ENCODE measurements around the gene MYO5C. TPM values are rescaled to one million over a fixed set of nuclear protein-coding genes. Genes with fewer than 3 reads are reported as not detected.

The MYO5C gene
- total and polyA plus RNA-seq, 2 of the 8 experiments (the other 6 are each of a cell fraction or from before 2014, with no cell fraction given): 8.2 to 26.7 TPM

- no peak for TF ChIP-seq CHD7 (IDR thresholded peaks at IDR 0.05; ENCODE audit: insufficient replicate concordance, low read length)
- no peak for TF ChIP-seq JUND (IDR thresholded peaks at IDR 0.05; ENCODE audit: low read length)
- no peak for TF ChIP-seq YY1 (IDR thresholded peaks at IDR 0.05; ENCODE audit: low read depth, low read length)
- TF ChIP-seq CHD1 (IDR thresholded peaks at IDR 0.05; ENCODE audit: low read depth, low read length): no peak
- TF ChIP-seq TCF12 (IDR thresholded peaks at IDR 0.05; ENCODE audit: low read depth, low read length): no peak
- no peak for TF ChIP-seq CEBPB (IDR thresholded peaks at IDR 0.05; ENCODE audit: low read depth, low read length)
- no peak for TF ChIP-seq SP2 (IDR thresholded peaks at IDR 0.05; ENCODE audit: low read length)
Measured at GRCh38 chr15:52155878-52156277, 139.7 kb downstream of the MYO5C start (continued).

Measured in H1 (cell line).